Kidney epithelial cell (primary cell): ENCODE data around the gene S100A3. TPM values are rescaled to one million over a fixed set of nuclear protein-coding genes. Genes with fewer than 3 reads are reported as not detected.
A peak's percentile ranks its signal among the peaks of the same experiment; 100 is the strongest.

Source experiments
- DNase-seq: peaks from one replicate; pipeline ENCODE4 v3.0.0-alpha.2; 2010; ENCODE audit warnings: low read depth
- H3K27me3 ChIP-seq: 2 replicates; pipeline ENCODE4 v1.6.0; 2011; ENCODE audit warnings: low read length; ENCODE audit not compliant: control insufficient read depth, insufficient read depth
- H3K36me3 ChIP-seq: 2 replicates; pipeline ENCODE4 v1.5.1; 2011; ENCODE audit warnings: low read length; ENCODE audit not compliant: control insufficient read depth, insufficient read depth
- H3K4me3 ChIP-seq: 2 replicates; pipeline ENCODE4 v1.5.1; 2011; ENCODE audit warnings: low read depth, mild to moderate bottlenecking, control low read depth, low read length
- CTCF ChIP-seq: IDR thresholded peaks from 2 replicates; pipeline ENCODE4 v1.5.1; 2011; ENCODE audit warnings: mild to moderate bottlenecking, moderate library complexity, low read length, control low read depth, inconsistent platforms; ENCODE audit not compliant: insufficient read depth, poor library complexity, severe bottlenecking
- total RNA-seq: library from RNA; depleted of rRNA; stranded (reverse); fragments of >200 nt; gene quantifications from 2 replicates; pipeline ENCODE4 v1.2.3, GENCODE V29; 2015

S100A3 gene
- total RNA-seq, 1 donor from 2014 or later = 5.8 TPM

GRCh38 chr1:153534925-153535241 is 14.2 kb downstream of the S100A3 start:
- TF ChIP-seq CTCF = no peak
- Histone ChIP-seq H3K36me3 (no peaks in the 10 kb centered on the region), H3K27me3 (no peaks in the 10 kb centered on the region), H3K4me3 (peak overlapping the region; percentile 66)
- no peak for DNase-seq

- Histone ChIP-seq H3K4me3 (peak overlapping the region; percentile 66), H3K36me3 (no peaks in the 10 kb centered on the region), H3K27me3 (no peaks in the 10 kb centered on the region)
- TF ChIP-seq CTCF = no peak
- DNase-seq = no peak
These were observed 14.7 kb downstream of the S100A3 start for GRCh38 chr1:153534226-153534924.

- no peaks in the 10 kb centered on the region for H3K36me3 ChIP-seq
- no peak for TF ChIP-seq CTCF
- DNase-seq = peak; percentile 81
- H3K27me3 ChIP-seq = no peaks in the 10 kb centered on the region
- peak overlapping the region; percentile 66 for H3K4me3 ChIP-seq
These were observed 15.3 kb downstream of the S100A3 start for GRCh38 chr1:153533689-153534201.

GRCh38 chr1:153532769-153533599 is 16.1 kb downstream of the S100A3 start:
- TF ChIP-seq CTCF = peak; percentile 92
- no peaks in the 10 kb centered on the region for H3K36me3 ChIP-seq
- DNase-seq = peak; percentile 42
- H3K4me3 ChIP-seq = peak overlapping the region; percentile 66
- no peaks in the 10 kb centered on the region for H3K27me3 ChIP-seq

- Histone ChIP-seq H3K27me3 (no peaks in the 10 kb centered on the region), H3K36me3 (no peaks in the 10 kb centered on the region), H3K4me3 (no peak overlapping the region)
- no peak for DNase-seq
- TF ChIP-seq CTCF = no peak
These were observed 16.9 kb downstream of the S100A3 start for GRCh38 chr1:153532181-153532580.

GRCh38 chr1:153531638-153532037 is 17.4 kb downstream of the S100A3 start:
- TF ChIP-seq CTCF = no peak
- Histone ChIP-seq H3K27me3 (no peaks in the 10 kb centered on the region), H3K4me3 (no peak overlapping the region), H3K36me3 (no peaks in the 10 kb centered on the region)
- DNase-seq = no peak
